Astrocyte (in vitro differentiated cells and primary cell): ENCODE measurements around the gene EYA2.

Experiments used
- CTCF ChIP-seq: IDR thresholded peaks from 2 replicates; pipeline ENCODE4 v1.5.1; 2011; ENCODE audit warnings: low read depth, mild to moderate bottlenecking, inconsistent platforms, low read length, moderate library complexity; ENCODE audit not compliant: insufficient read depth
- EZH2 ChIP-seq: IDR thresholded peaks from 2 replicates; pipeline ENCODE4 v1.6.1; 2012; ENCODE audit warnings: mild to moderate bottlenecking, low read length, inconsistent platforms; ENCODE audit not compliant: insufficient read depth

GRCh38 chr20:46920114-46920513 is 25.5 kb downstream of the EYA2 start:
- TF ChIP-seq CTCF, result no peak
- TF ChIP-seq EZH2, result no peak
